GM21737 (cell line): ENCODE results near the gene MUC21.
"Not testable (repeated sequence)": the region's sequence is repeated elsewhere in the genome, so short reads cannot be mapped to it uniquely, and the experiment has no call there.

Source experiments
- ATAC-seq: cut with Tn5 transposase; IDR thresholded peaks from one replicate; pipeline ENCODE4 v1.9.1; 2021; ENCODE audit warnings: mild to moderate bottlenecking, moderate library complexity; ENCODE audit not compliant: unreplicated experiment

The MUC21 gene

DNA sequence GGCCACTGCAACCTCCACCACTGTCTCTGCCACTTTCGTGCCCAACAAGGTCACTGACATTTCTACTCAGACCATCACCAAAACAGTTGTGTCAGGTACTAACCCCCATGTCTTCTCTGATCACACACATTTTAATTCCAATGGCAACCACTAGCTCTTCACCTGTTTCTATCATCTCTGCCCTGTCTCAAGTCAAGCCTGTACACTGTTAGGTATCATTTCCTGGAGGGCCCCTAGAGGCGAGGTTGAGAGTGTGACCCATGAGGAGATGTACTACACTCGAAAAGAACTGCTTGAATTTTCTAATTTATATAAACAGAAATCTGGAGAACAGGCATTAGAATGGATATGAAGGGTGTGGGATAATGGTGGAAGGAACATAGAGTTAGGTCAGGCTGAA is 17.4 kb upstream of the MUC21 start:
- no peak for ATAC-seq

DNA sequence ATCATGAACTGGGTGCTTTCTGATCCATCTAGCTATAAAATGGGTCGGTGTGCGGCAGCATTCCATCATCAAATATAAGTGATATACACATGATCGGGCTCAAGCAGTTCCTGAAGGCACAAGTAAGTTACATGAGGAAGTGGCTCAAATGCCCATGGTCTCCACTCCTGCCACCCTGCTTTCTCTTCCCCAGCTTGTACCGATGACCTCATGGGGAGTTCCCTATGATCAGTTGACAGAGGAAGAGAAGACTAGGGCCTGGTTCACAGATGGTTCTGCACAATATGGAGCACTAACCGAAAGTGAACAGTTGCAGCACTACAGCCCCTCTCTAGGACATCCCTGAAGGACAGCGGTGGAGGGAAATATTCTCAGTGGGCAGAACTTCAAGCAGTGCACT is 14.3 kb upstream of the MUC21 start:
- not testable (repeated sequence) for ATAC-seq

DNA sequence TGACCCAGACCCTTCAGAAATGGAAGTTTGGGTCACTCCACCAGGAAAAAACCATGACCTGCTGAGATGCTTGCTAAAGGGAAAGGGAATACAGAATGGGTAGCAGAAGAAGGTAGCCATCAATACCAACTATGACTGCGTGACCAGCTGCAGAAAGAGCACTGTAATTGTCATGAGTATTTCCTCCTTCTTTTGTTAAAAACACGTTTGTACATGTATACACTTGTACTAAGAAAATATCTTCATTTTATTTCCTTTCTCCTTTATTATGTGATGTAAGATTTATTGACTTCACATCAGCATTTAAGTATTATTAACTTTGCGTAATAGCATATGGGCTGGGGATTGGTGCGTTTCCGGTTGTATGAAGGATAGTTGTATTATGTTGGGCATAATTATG is 12.6 kb upstream of the MUC21 start:
- no peak for ATAC-seq

DNA sequence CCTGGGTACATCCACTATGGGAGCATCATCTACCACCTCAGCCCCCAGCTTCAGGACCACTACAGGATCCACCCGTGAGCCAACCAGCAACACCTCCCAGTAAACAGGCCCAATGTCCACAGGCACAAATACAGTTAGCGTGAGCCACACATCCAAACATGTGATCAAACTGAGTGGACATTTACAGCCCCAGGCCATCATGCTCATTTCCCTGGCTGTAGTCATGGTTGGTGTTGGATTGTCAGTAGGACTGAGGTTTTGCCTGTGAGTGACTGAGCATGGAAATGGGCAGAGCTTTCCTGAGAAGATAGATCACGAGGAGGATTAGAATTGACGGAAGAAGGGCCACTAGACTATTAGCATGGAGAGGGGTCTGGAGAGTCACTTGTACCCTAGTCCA is 10.7 kb upstream of the MUC21 start:
- no peak for ATAC-seq

DNA sequence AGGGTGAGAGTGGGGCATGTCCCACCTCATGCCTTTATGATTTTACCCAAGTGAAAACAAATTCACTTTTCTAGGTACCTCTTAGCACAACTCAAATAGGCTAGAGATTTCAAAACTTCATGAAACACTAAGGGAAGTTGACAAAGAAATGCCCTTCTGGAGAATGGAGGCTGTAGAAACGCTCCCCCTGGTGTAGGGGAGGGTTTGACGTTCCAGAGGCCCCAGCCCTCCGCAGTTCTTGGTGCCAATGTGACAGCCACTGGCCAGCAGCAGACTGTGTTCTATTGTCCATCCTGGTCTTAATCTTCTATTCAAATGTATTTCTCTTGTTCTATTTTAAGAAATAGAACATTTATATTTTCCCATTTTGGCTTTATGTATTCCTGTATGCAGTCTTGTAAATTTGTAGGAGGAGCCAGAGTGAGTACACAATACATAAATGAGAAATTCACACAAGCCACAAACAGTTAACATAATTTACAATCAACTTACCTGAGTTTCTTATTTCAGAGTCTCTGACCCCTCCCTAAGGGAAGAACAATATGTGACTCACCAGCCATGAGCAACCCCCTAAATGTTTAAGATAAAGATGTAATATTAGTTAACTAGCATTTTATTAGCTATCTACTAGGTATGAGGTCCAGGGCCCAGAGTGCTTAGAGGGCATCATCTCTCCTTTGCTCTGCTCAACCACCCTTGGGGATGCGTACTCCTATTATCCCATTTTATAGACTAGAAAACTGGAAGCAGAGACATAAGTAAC is 8.8 kb upstream of the MUC21 start:
- no peak for ATAC-seq

DNA sequence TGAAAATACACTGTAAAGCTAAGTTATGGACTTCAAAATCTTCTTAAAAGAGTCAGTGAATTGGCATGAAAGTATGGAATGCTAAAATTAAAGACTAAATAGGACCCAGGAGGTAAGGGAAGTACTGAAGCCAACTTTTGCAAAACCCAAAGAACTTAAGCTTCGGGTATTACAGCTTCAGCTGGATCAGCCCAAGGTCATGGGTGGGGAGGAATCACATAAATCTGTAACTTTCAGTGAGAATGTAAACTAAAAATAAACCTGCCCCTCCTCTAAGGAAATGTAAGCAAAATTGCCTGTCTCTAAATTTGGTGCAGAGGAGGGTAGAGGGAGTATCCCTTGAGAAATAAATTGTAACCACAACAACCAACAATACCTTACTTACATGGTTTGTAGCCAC is 4.4 kb upstream of the MUC21 start:
- ATAC-seq = no peak

DNA sequence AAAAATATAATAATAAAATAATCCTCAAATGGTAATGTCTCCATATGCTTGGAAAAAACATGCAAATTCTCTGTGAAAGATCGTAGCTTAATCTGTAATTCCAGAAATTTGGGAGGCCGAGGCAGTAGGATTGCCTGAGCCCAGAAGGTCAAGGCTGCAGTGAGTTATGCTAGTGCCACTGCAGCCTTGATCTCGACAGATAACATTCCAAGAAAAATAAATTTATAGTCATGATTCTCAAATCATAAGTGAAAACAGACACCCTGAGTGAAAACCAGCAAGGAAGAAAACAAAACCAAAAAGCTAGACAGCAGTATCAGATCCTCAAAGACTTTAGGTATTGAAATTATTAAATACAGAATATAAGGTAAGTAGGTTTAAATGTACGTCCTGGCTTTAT is 3.8 kb upstream of the MUC21 start:
- no peak for ATAC-seq

DNA sequence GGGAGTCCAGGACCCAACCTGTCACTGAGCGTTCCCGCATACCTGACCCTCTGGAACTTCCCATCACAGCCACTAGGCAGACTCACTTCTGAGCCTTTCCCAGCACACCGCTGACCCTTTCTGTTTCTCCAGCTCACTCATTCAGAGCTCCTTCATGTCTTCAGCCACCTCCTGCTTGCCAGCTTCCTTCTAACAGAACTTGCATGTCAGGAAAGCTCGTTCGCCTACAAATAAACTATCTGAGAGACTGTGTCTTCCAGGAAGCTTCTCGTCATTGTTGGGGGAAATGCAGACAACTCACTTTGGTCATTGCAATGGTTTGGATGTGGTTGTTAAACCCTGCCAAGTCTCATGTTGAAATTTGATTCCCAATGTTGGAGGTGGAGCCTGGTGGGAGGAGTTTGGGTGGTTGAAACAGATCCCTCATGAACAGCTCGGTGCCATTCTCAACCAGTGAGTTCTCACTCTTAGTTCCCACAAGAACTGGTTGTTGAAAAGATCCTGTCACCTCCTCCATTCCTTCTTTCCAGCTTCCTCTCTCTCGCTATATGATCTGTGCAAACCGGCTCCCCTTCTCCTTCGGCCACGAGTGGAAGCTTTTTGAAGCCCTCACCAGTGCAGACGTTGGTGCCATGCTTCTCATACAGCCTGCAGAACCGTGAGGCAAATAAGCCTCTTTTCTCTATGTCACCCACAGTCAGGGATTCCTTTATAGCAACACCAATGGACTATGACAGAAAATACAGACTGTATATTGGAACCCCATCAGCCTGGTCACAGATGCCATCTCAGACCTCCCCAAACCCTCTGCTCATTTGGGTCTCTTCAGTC is 1.4 kb upstream of the MUC21 start:
- ATAC-seq = no peak

DNA sequence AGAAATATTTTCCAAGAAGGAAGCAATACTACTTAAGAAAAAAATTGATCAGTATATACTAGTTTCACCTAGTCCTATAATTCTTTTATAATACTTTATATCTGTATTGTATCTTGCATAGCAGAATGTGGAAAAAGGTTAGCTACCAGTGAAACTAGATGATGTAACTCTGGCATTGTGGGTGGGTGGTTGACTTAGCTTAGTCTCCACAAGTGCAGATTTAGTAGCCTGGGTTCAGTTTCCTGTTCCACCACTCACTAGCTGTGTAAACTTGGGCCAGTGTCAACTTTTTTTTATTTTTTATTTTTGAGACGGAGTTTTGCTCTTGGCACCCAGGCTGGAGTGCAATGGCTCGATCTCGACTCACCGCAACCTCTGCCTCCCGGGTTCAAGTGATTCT is 2.0 kb downstream of the MUC21 start:
- no peak for ATAC-seq

DNA sequence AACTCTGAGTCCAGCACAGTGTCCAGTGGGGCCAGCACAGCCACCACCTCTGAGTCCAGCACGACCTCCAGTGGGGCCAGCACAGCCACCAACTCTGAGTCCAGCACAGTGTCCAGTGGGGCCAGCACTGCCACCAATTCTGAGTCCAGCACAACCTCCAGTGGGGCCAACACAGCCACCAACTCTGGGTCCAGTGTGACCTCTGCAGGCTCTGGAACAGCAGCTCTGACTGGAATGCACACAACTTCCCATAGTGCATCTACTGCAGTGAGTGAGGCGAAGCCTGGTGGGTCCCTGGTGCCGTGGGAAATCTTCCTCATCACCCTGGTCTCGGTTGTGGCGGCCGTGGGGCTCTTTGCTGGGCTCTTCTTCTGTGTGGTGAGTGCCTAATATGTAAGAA is 3.8 kb downstream of the MUC21 start:
- no peak for ATAC-seq

DNA sequence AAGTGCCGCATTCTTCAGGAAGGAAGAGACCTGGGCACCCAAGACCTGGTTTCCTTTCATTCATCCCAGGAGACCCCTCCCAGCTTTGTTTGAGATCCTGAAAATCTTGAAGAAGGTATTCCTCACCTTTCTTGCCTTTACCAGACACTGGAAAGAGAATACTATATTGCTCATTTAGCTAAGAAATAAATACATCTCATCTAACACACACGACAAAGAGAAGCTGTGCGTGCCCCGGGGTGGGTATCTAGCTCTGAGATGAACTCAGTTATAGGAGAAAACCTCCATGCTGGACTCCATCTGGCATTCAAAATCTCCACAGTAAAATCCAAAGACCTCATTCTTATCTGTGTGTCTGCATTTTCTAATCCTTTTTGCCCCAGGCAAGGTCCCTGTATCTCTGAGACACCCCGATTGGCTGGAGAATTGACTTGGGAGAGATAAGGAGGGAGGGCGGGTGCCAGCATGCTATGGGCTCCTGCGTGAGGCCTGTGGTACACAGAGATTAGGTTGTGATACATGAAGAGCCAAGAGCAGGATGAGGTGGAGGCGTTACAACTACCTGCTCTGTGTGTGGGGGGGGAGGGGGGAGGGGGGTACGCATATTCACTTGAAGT is 4.8 kb downstream of the MUC21 start:
- ATAC-seq = no peak

DNA sequence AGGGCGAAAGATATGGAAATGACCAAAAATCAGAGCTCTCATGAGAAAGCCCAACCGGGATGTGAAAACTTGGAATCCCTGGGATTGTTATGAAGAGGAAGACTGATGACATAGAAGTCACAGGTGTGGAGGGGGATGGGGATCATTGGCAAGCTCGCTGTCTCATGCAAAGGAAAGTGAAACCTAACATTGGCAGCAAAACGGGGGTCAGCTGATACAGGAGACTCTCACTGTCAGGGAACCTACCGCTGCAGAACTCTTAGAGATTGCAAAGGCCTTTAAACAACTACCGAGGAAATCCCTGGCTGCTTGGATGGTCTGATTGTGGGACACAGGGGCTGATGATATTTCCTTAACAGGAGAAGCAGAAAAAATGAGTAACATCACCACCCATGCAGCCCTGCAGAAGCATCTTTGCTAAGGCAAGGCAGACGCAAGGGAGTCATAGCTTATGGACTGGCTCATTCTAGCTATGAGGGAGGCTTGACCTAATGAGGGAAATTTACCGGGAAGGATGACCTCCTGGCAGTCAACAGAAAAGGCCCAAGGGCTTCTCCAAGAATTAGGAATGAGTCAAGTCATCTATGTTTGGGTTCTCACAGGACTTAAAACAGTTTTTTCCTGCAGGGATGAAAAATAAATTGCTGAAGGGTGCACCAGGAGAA is 7.0 kb downstream of the MUC21 start:
- no peak for ATAC-seq

DNA sequence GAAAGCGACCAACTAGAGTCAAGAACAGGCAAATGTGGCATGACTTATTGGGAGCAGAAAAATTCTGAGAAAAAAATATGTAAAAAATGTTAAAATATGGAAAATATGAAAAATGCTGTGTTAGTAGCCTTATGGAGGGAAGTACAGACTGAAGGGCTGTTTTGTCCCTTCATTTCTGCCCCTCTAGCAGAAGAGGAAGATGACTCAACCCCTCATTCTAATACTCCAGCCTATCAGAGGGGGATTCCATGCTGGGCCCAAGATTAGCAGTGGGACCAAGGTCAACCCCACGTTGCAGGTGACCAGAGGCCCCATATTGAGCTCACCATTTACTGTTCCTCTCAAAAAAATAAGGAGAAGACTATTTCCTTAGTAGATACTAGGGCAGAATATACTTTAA is 8.4 kb downstream of the MUC21 start:
- no peak for ATAC-seq

DNA sequence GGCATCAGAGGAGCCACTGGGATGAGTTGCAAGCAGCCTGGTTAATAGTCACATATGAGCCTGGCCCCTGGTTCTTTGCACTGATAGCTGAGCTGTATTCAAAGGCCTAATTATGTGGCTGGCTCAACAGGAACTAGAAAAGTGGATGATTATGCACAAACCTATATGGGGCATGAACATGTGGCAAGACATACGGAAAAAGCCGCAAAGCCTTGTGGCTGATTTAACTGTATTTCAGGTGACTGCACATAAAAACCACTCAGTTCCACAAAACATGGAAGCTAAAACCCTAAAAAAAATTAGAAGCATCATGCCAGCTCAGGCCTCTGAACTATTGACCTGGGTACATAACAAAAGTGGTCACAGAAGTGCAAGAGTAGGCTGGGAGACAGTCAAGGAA is 13.8 kb downstream of the MUC21 start:
- ATAC-seq = no peak

DNA sequence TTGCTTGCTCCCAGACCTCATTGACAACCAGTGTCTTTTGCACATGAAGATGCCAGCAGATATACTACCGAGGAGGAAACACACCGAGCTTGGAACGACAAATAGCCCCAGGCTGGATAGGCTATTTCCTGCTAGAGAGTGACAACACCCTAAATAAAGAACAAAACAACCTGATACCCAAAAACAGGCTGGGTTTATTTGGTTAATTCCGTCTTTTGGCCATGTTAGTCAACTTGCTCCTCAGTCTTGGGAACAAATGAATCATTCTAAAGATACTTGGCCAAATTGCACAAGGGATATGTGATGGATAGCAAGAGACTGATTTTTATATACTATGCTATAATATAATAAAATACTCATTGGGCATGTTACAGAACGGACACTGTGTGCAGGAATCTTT is 15.3 kb downstream of the MUC21 start:
- no peak for ATAC-seq

DNA sequence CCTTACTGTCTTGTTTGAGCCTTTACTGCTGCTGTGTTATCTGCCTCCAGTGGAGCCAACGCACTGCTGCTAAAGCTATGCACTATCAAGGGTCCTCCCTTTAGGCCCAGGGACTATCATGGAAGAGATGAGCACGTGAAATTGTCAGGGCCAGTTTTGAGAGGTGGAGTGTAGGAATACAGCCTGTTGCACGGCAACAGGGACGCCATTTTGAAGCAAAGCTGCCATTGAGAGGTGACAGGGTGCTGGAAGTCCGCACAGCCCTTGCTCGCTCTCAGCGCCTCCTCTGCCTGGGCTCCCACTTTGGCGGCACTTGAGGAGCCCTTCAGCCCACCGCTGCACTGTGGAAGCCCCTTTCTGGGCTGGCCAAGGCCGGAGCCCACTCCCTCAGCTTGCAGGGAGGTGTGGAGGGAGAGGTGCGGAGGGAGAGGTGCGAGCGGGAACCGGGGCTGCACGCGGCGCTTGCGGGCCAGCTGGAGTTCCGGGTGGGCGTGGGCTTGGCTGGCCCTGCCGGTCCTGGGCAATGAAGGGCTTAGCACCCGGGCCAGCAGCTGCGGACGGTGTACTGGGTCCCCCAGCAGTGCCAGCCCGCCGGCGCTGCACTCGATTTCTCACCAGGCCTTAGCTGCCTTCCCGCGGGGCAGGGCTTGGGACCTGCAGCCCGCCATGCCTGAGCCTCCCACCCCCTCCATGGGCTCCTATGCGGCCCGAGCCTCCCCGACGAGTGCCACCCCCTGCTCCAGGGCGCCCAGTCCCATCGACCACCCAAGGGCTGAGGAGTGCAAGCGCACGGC is 16.7 kb downstream of the MUC21 start:
- not testable (repeated sequence) for ATAC-seq

DNA sequence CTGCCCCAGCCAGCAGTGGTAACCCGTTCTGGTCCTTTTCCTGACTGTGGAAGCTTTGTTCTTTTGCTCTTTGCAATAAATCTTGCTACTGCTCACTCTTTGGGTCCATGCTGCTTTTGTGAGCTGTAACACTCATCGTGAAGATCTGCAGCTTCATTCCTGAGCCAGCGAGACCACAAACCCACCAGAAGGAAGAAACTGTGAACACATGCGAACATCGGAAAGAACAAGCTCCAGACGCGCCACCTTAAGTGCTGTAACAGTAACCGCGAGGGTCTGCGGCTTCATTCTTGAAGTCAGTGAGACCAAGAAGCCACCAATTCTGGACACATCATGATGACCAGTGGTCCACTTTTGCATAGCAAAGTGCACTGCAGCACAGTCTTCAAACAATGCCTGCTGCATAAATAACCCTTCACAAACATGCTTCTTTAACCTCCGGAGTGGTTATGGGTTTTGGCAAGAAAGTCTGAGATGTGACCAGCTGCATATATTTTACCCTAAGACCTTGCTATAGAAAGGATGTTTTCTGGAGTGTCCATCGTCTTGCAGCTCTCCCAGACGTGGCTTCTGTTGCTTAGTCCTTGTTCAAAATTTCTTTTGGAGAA is 17.9 kb downstream of the MUC21 start:
- no peak for ATAC-seq

DNA sequence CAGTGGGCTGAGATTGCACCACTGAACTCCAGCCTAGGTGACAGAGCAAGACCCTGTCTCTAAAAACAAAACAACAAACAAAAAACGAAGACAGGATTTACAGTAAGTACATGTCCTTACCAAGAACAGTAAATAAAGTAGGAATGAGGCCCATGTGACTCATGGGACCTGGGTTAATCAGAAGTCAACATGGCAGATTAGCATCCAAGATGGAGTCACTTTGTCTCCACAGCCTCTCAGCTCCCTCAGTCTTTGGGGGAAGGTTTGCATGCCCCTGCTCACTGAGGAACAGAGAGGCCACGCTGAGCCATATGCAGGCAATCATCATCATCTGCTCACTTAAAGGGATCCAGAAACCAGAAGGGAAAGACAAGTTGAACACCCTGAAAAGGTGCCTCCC is 19.0 kb downstream of the MUC21 start:
- ATAC-seq = no peak

DNA sequence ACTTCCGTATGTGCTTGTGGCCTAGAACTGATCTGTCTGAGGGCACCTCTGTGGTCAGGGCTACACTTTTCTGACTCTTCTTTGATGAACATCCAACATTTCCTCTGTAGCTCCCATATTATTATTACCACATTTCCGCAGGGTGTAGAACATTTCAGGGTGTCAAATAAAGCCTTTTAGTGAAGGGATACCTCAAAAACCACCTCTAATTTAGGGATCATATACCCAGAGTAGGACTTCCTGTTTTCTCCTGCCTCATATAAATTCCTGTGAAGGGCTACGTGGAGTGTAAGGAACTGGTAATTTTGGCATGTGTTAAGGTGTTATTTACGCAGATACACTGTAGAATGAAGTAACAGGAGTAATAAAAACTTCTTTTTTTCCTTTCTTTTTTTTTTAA is 21.3 kb downstream of the MUC21 start:
- ATAC-seq = no peak
